HCEC 1CT (cell line): Measurements from ENCODE around the gene ZNF93.
"Not testable (repeated sequence)": the region's sequence is repeated elsewhere in the genome, so short reads cannot be mapped to it uniquely, and the experiment has no call there.

Experiments used
- DNase-seq: peaks from one replicate; pipeline ENCODE4 v3.0.0-alpha.2; 2017

Gene ZNF93

DNA sequence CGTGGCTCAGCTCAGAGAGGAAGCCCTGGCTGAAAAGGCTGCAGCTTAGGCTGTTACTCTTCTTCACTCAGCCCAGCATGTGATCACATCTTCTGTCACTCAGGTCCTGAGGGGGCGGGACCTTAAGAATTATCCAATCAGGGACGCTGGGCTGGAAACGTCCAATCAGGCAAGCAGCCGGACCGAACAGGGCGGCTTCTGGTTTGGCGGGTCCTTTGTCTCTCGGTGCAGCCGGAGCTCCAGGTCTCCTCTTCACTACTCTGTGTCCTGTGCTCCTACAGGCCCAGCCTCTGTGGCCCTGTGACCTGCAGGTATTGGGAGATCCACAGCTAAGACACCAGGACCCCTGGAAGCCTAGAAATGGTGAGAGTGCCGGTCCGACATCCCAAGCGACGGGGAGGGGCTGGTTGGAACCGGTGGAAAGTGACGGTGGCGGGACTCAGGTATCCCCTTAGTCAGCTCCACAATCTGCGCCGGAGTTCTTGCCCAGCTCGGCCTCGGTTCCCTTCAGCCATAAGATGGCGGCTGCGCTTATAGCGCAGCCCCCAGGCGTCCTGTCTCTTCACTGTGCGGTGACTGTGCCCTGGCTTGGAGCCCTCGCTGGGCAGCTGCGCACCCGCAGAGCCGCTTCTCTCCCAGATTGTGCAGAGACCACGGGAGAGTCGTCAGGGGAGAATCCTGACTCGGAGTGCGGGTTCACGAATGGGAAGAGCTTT lies at the start of gene ZNF93:
TSS of gene ZNF93 (plus strand) at position 218 of the 716 bp plus-strand sequence. CDS start at position 361, 143 bp downstream.
- DNase-seq = peak; percentile 87

DNA sequence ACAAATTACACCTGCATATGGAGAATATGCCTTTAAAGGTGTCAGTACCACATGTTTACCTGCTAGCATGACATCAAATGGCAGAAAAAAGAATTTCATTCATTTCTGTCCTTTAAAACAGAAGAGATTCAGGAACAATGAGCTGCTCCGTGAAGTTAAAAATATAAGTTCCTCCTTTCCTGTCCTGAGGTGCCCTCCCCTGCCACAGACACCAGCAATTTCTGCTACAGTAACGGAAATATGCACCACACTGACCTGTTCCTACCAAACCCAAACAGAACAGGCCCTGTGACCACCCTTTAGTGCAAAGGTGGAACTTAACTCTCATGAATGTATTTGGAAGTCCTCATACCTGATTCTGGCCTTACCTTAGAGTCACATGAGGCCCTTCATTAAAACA lies 49.0 kb upstream of the ZNF93 start:
- DNase-seq = not testable (repeated sequence)

DNA sequence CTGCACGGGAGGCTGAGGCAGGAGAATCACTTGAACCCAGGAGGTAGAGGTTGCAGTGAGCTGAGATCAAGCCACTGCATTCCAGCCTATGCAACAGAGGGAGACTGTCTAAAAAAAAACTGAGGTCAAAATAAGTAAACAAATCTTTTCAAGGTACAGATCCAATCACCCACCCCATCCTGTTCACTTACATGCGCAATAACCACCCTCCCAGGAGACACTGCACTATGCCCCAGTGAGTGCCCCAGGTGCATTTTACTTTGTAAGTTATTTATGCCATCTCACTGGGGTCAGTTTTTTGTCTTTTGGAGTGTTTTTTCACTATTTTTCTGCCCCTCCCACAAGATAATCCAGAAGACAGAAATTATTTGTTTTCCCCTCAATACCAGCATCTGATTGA lies 42.0 kb upstream of the ZNF93 start:
- DNase-seq = no peak

GRCh38 chr19:19860756-19861390 lies 39.9 kb upstream of the ZNF93 start:
- DNase-seq = no peak

- peak; percentile 89 for DNase-seq
Observed at GRCh38 chr19:19865750-19866610, 34.8 kb upstream of the ZNF93 start, which contains the start of gene ZNF253. TSS of gene ZNF253 (plus strand) at chr19:19865882. CDS start at chr19:19865997, 115 bp downstream.

- no peak for DNase-seq
Observed at GRCh38 chr19:19866611-19867248, 34.0 kb upstream of the ZNF93 start.

- DNase-seq = not testable (repeated sequence)
Observed at GRCh38 chr19:19870086-19870485, 30.7 kb upstream of the ZNF93 start.

- DNase-seq = no peak
Observed at GRCh38 chr19:19871932-19872331, 28.8 kb upstream of the ZNF93 start.

- DNase-seq = no peak
Observed at GRCh38 chr19:19873381-19873780, 27.4 kb upstream of the ZNF93 start.

DNA sequence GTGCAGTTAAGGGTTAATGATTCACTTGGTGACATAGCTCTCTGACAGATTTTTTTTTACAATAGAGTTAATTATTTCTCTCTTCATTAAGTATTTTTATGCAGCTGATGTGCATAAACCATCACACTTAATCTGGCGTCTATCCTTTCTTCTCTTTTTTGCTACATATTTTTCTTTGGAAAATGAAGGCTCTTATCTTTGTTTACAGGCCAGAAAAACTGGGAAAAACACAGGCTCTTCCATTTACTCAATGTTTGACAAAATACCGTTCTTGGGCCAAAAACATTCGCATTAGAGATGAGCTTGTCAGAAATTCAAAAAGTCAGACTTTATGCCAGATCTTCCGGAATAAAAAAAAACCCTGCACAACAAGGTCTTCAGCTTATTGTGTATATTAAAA lies 23.0 kb upstream of the ZNF93 start:
- DNase-seq = no peak

GRCh38 chr19:19884583-19884982 lies 16.2 kb upstream of the ZNF93 start:
- no peak for DNase-seq

GRCh38 chr19:19892055-19892941 lies 8.4 kb upstream of the ZNF93 start:
- not testable (repeated sequence) for DNase-seq

- peak; percentile 80 for DNase-seq
Observed at GRCh38 chr19:19900139-19900728, 512 bp upstream of the ZNF93 start.

DNA sequence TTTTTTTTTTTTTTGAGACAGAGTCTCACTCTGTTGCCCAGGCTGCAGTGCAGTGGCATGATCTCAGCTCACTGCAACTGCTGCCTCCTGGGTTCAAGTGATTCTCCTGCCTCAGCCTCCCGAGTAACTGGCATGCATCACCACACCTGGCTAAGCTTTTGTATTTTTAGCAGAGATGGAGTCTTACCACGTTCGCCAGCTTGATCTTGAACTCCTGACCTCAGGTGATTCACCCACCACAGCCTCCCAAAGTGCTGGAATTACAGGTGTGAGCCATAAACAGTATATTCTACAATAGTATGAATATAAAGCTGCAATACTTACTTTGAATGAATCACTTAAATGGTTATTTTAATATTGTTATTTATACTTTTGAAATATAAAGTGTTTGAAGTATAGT lies 6.8 kb downstream of the ZNF93 start:
- not testable (repeated sequence) for DNase-seq

DNA sequence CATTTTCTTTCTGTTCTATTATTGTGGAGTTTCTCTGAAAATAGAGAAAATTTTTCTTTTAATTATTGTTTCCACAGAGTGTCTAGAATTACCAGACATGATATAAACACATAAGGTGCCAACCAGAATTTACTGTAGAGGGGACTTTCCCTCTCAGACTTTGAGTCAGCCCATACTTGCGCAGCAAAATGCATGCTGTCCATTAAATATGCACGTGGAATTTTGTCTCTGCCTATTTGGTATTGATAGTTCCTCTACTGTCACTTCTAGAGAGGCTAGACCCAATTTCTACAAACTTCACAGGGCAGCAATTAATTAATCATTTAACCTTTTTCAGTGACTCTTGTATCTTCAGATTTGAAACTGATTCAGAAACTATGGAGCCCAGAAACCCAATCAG lies 8.9 kb downstream of the ZNF93 start:
- no peak for DNase-seq

- DNase-seq = no peak
Observed at GRCh38 chr19:19911150-19911549, 10.4 kb downstream of the ZNF93 start.

DNA sequence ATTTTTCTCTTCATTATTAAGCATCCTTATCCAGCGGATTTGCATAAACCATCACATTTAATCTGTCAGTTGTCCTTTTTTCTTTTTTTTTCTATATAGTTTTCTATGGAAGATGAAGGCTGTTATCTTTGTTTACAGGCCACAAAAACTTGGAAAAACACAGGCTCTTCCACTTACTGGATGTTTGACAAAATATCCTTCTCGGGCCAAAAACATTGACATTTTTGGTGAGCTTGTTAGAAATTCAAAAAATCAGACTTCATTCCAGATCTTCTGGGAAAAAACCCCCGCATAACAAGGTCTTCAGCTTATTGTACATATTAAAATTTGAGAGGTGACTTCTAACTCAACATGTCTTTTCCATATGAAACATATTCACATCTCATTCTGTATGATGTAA lies 13.8 kb downstream of the ZNF93 start:
- DNase-seq = no peak

DNA sequence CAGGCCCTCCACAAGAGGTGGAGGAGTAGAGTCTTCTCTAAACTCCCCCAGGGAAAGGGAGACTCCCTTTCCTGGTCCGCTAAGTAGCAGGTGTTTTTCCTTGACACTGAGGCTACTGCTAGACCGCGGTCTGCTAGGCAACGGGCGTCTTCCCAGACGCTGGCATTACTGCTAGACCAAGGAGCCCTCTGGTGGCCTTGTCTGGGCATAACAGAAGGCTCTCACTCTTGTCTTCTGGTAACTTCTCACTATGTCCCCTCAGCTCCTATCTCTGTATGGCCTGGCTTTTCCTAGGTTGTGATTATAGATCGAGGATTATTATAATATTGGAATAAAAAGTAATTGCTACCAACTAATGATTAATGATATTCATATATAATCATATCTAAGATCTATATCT lies 29.7 kb downstream of the ZNF93 start:
- DNase-seq = not testable (repeated sequence)

DNA sequence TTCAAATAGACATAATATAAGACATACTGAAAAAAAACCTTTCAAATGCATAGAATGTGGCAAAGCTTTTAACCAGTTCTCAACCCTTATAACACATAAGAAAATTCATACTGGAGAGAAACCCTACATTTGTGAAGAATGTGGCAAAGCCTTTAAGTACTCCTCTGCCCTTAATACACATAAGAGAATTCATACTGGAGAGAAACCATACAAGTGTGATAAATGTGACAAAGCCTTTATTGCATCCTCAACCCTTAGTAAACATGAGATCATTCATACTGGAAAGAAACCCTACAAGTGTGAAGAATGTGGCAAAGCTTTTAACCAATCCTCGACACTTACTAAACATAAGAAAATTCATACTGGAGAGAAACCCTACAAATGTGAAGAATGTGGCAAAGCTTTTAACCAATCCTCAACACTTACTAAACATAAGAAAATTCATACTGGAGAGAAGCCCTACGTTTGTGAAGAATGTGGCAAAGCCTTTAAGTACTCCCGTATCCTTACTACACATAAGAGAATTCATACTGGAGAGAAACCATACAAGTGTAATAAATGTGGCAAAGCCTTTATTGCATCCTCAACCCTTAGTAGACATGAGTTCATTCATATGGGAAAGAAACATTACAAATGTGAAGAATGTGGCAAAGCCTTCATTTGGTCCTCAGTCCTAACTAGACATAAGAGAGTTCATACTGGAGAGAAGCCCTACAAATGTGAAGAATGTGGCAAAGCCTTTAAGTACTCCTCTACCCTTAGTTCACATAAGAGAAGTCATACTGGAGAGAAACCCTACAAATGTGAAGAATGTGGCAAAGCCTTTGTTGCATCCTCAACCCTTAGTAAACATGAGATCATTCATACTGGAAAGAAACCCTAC lies 32.9 kb downstream of the ZNF93 start:
- not testable (repeated sequence) for DNase-seq

- DNase-seq = no peak
Observed at GRCh38 chr19:19937403-19937802, 36.7 kb downstream of the ZNF93 start.
